Astrocyte (in vitro differentiated cells and primary cell): ENCODE data around the gene ZNF385D. TPM values are rescaled to one million over a fixed set of nuclear protein-coding genes. Genes with fewer than 3 reads are reported as not detected.

Source experiments
- DNase-seq: peaks from one replicate; pipeline ENCODE4 v3.0.0-alpha.2; 2010; ENCODE audit warnings: low read depth
- FAIRE-seq: peaks from 2 replicates; lab custom pipeline; 2011; peaks lifted over from hg19 to GRCh38; lab: Jason Lieb, UNC
- H2AFZ ChIP-seq: 2 replicates; pipeline ENCODE4 v1.6.0; 2012; ENCODE audit warnings: low read depth, low read length, inconsistent platforms
- H3K27ac ChIP-seq: 2 replicates; pipeline ENCODE4 v1.5.1; 2011; ENCODE audit warnings: low read depth, low read length, inconsistent platforms
- H3K27me3 ChIP-seq: 2 replicates; pipeline ENCODE4 v1.6.0; 2011; ENCODE audit warnings: low read length, inconsistent platforms; ENCODE audit not compliant: insufficient read depth
- H3K36me3 ChIP-seq: 2 replicates; pipeline ENCODE4 v1.5.1; 2011; ENCODE audit warnings: low read length, inconsistent platforms; ENCODE audit not compliant: insufficient read depth
- H3K4me1 ChIP-seq: 2 replicates; pipeline ENCODE4 v1.5.1; 2011; ENCODE audit warnings: low read length, inconsistent platforms; ENCODE audit not compliant: insufficient read depth
- H3K4me2 ChIP-seq: 2 replicates; pipeline ENCODE4 v1.6.0; 2012; ENCODE audit warnings: low read length, inconsistent platforms
- H3K4me3 ChIP-seq: 2 replicates; pipeline ENCODE4 v1.5.1; 2011; ENCODE audit warnings: low read depth, mild to moderate bottlenecking, low read length, inconsistent platforms; ENCODE audit not compliant: insufficient read depth
- H3K79me2 ChIP-seq: 2 replicates; pipeline ENCODE4 v1.6.0; 2012; ENCODE audit warnings: mild to moderate bottlenecking, low read length, inconsistent platforms; ENCODE audit not compliant: insufficient read depth
- H3K9ac ChIP-seq: 2 replicates; pipeline ENCODE4 v1.6.0; 2012; ENCODE audit warnings: mild to moderate bottlenecking, low read length, inconsistent platforms
- H3K9me3 ChIP-seq: 2 replicates; pipeline ENCODE4 v1.5.1; 2012; ENCODE audit warnings: low read depth, mild to moderate bottlenecking, low read length, inconsistent platforms; ENCODE audit not compliant: insufficient read depth
- H4K20me1 ChIP-seq: 2 replicates; pipeline ENCODE4 v1.6.0; 2012; ENCODE audit warnings: low read length, inconsistent platforms; ENCODE audit not compliant: insufficient read depth
- H3K27ac Mint-ChIP-seq: one replicate; pipeline ENCODE4 v1.8.0; 2021; ENCODE audit warnings: mild to moderate bottlenecking, mixed read lengths; ENCODE audit not compliant: unreplicated experiment
- H3K27me3 Mint-ChIP-seq: one replicate; pipeline ENCODE4 v1.8.0; 2021; ENCODE audit warnings: low read depth, mixed read lengths; ENCODE audit not compliant: unreplicated experiment
- H3K36me3 Mint-ChIP-seq: one replicate; pipeline ENCODE4 v1.8.0; 2021; ENCODE audit warnings: low read depth, mixed read lengths; ENCODE audit not compliant: unreplicated experiment
- H3K4me1 Mint-ChIP-seq: one replicate; pipeline ENCODE4 v1.8.0; 2021; ENCODE audit warnings: low read depth, mixed read lengths; ENCODE audit not compliant: unreplicated experiment
- H3K4me3 Mint-ChIP-seq: one replicate; pipeline ENCODE4 v1.8.0; 2021; ENCODE audit warnings: mild to moderate bottlenecking, moderate library complexity, mixed read lengths; ENCODE audit not compliant: unreplicated experiment
- H3K9me3 Mint-ChIP-seq: one replicate; pipeline ENCODE4 v1.8.0; 2021; ENCODE audit warnings: mild to moderate bottlenecking, mixed read lengths; ENCODE audit not compliant: unreplicated experiment
- EZH2 ChIP-seq: IDR thresholded peaks from 2 replicates; pipeline ENCODE4 v1.6.1; 2012; ENCODE audit warnings: mild to moderate bottlenecking, low read length, inconsistent platforms; ENCODE audit not compliant: insufficient read depth
- total RNA-seq: library from RNA; stranded (reverse); gene quantifications from 2 replicates; pipeline ENCODE4 v1.2.1, GENCODE V29; 2021
- TF ChIP-seq, protein P1 (sequence below): IDR thresholded peaks from 2 replicates; pipeline ENCODE4 v1.5.1; 2011; ENCODE audit warnings: low read depth, mild to moderate bottlenecking, inconsistent platforms, low read length, moderate library complexity; ENCODE audit not compliant: insufficient read depth

ZNF385D gene
- total RNA-seq, 1 donor from 2014 or later: 7.8 TPM

DNA sequence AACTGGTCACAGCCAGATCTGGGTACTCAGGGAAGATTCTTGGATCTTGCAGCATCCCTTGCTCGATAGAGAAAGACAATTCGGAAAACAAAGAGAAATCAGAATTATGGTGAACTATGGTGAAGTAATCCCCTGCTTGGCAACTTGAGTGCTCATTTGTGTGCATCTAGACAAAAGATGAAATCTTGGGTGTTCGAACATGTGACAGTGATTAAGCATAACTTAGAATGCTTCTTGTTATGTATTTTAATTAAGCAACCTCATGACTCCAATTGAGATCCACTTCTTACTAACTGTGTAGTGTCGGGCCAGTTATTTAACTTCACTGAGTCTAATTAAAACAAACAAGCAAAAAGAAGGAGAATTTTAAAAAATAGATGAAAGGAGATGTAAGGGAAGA is 56.5 kb downstream of the ZNF385D start:
- H3K4me1 Mint-ChIP-seq: no peaks in the 10 kb centered on the region
- DNase-seq: no peak

DNA sequence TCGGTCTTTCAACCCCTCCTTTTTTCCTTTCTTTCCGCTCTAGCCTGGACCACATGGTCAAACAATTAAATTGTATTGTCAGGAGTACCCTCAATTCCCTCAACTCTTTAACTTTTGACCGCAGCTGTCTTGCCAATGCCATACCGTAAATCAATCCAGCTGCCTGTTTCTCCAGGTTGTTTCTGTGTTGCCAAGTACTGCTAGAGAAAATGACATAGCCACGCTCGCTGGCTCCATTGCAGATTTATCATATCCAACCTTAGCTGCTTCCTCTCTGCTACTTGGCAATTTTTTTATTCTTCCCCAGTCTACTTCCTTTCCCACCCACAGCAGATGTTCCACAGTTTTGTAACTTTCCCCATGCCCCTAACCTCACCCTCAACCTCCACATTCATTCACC is 60.0 kb downstream of the ZNF385D start:
- no peaks in the 10 kb centered on the region for H3K9me3 ChIP-seq
- no peaks in the 10 kb centered on the region for H3K36me3 ChIP-seq
- no peak overlapping the region for H3K27ac ChIP-seq
- Mint-ChIP-seq H3K9me3 (no peaks in the 10 kb centered on the region), H3K27ac (no peak overlapping the region), H3K27me3 (no peaks in the 10 kb centered on the region), H3K4me1 (no peaks in the 10 kb centered on the region), H3K36me3 (no peaks in the 10 kb centered on the region), H3K4me3 (no peak overlapping the region)
- H3K27me3 ChIP-seq: no peaks in the 10 kb centered on the region
- no peaks in the 10 kb centered on the region for H4K20me1 ChIP-seq
- H3K4me3 ChIP-seq: no peak overlapping the region
- no peaks in the 10 kb centered on the region for H3K79me2 ChIP-seq
- H2AFZ ChIP-seq: no peak overlapping the region
- no peak overlapping the region for H3K9ac ChIP-seq
- no peaks in the 10 kb centered on the region for H3K4me1 ChIP-seq
- DNase-seq: no peak
- H3K4me2 ChIP-seq: no peak overlapping the region
- FAIRE-seq: no peak
- TF ChIP-seq EZH2: no peak
- TF ChIP-seq, protein P1, sequence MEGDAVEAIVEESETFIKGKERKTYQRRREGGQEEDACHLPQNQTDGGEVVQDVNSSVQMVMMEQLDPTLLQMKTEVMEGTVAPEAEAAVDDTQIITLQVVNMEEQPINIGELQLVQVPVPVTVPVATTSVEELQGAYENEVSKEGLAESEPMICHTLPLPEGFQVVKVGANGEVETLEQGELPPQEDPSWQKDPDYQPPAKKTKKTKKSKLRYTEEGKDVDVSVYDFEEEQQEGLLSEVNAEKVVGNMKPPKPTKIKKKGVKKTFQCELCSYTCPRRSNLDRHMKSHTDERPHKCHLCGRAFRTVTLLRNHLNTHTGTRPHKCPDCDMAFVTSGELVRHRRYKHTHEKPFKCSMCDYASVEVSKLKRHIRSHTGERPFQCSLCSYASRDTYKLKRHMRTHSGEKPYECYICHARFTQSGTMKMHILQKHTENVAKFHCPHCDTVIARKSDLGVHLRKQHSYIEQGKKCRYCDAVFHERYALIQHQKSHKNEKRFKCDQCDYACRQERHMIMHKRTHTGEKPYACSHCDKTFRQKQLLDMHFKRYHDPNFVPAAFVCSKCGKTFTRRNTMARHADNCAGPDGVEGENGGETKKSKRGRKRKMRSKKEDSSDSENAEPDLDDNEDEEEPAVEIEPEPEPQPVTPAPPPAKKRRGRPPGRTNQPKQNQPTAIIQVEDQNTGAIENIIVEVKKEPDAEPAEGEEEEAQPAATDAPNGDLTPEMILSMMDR: no peak

More for the DNA sequence above, 56.5 kb downstream of the ZNF385D start:
- Mint-ChIP-seq H3K36me3 (no peaks in the 10 kb centered on the region), H3K27me3 (no peaks in the 10 kb centered on the region), H3K4me3 (no peak overlapping the region), H3K27ac (no peak overlapping the region), H3K9me3 (no peaks in the 10 kb centered on the region)
- no peak for TF ChIP-seq EZH2
- TF ChIP-seq, protein P1: no peak
- H3K27me3 ChIP-seq: no peaks in the 10 kb centered on the region
- H4K20me1 ChIP-seq: no peaks in the 10 kb centered on the region
- H3K79me2 ChIP-seq: no peaks in the 10 kb centered on the region
- no peak overlapping the region for H3K27ac ChIP-seq
- no peaks in the 10 kb centered on the region for H3K4me1 ChIP-seq
- H3K4me3 ChIP-seq: no peak overlapping the region
- no peak for FAIRE-seq
- H3K4me2 ChIP-seq: peak overlapping the region; percentile 57
- peak overlapping the region; percentile 12 for H3K9ac ChIP-seq
- H3K9me3 ChIP-seq: no peaks in the 10 kb centered on the region
- peak overlapping the region; percentile 23 for H2AFZ ChIP-seq
- H3K36me3 ChIP-seq: no peaks in the 10 kb centered on the region

DNA sequence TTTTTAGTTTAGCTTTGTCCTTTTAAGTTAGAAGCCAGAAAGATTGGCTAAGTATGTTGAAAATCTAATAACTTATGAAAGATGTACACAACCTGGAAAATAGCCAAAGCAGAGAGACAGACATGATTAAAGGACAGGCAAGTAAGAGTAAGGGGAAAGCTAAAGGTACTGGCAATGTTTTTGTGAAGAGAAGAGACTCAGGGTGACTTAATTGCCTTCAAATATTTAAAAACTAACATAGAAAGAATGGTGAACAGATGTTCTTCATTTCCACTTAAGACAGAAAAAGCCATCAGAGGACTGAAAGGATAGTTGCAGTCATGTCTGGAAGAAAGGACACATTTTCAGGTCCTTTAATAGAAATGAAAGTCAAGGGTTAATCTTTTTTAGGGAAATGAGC is 68.8 kb downstream of the ZNF385D start:
- no peaks in the 10 kb centered on the region for H3K36me3 Mint-ChIP-seq
- no peak overlapping the region for H3K27ac Mint-ChIP-seq
- Histone ChIP-seq H3K4me2 (no peak overlapping the region), H4K20me1 (no peaks in the 10 kb centered on the region), H3K9me3 (no peaks in the 10 kb centered on the region), H3K27ac (no peak overlapping the region), H3K36me3 (no peaks in the 10 kb centered on the region), H3K79me2 (no peaks in the 10 kb centered on the region), H3K27me3 (no peaks in the 10 kb centered on the region), H3K4me3 (no peak overlapping the region), H3K4me1 (no peaks in the 10 kb centered on the region), H2AFZ (no peak overlapping the region), H3K9ac (no peak overlapping the region)
- TF ChIP-seq, protein P1: no peak
- TF ChIP-seq EZH2: no peak
- H3K4me1 Mint-ChIP-seq: peaks cover 6% of the 10 kb centered on the region
- FAIRE-seq (no peak), DNase-seq (no peak)
- H3K9me3 Mint-ChIP-seq: no peaks in the 10 kb centered on the region
- H3K4me3 Mint-ChIP-seq: no peak overlapping the region
- no peaks in the 10 kb centered on the region for H3K27me3 Mint-ChIP-seq
